IMR-90 (cell line): ENCODE results near the gene DGKB. TPM values are rescaled to one million over a fixed set of nuclear protein-coding genes. Genes with fewer than 3 reads are reported as not detected.

ENCODE experiments used
- ATAC-seq: fragments of 200-7000 bp; cut with Tn5 transposase; 2 replicates; pipeline ENCODE4 v1.9.1; 2020; ENCODE audit warnings: low read depth, mild to moderate bottlenecking, moderate library complexity
- BruUV-seq: library from RNA; stranded (reverse); fragments of 400-500 nt; replicated peaks from 2 replicates; lab custom pipeline; 2021; lab: Mats Ljungman, UMichigan
- CTCF ChIA-PET: fragments of 300-600 bp; formaldehyde crosslinking; extraction: SDS; loops from one replicate; lab custom pipeline; 2021; ENCODE audit warnings: antibody characterized with exemption; lab: Yijun Ruan, JAX
- POLR2A ChIA-PET: fragments of 300-600 bp; sonication (Branson Sonifier 250); formaldehyde crosslinking; loops from one replicate; lab custom pipeline; 2022; ENCODE audit warnings: antibody characterized with exemption; ENCODE audit not compliant: unreplicated experiment; lab: Charles Lee
- DNase-seq: peaks from one replicate; pipeline ENCODE4 v3.0.0; 2013
- H2AFZ ChIP-seq: replicated peaks from 2 replicates; pipeline ENCODE3; 2013; ENCODE audit warnings: low read length, mild to moderate bottlenecking; ENCODE audit not compliant: poor library complexity
- H2AK5ac ChIP-seq: 2 replicates; pipeline ENCODE4 v1.6.1; 2013; ENCODE audit warnings: low read depth, low read length, inconsistent platforms
- H2AK9ac ChIP-seq: replicated peaks from 2 replicates; pipeline ENCODE3; 2013; ENCODE audit warnings: mild to moderate bottlenecking, low read depth, low read length, moderate library complexity; ENCODE audit not compliant: poor library complexity
- H2BK120ac ChIP-seq: 2 replicates; pipeline ENCODE4 v1.6.1; 2013; ENCODE audit warnings: low read depth, low read length, inconsistent platforms
- H2BK15ac ChIP-seq: 3 replicates; pipeline ENCODE4 v1.6.1; 2013; ENCODE audit warnings: low read depth, low read length, inconsistent platforms
- H2BK20ac ChIP-seq: 2 replicates; pipeline ENCODE4 v1.6.1; 2013; ENCODE audit warnings: low read depth, mild to moderate bottlenecking, inconsistent platforms, low read length, moderate library complexity
- H2BK5ac ChIP-seq: 2 replicates; pipeline ENCODE4 v1.6.1; 2013; ENCODE audit warnings: mild to moderate bottlenecking, low read depth, low read length, inconsistent platforms; ENCODE audit not compliant: poor library complexity, severe bottlenecking
- H3K14ac ChIP-seq: replicated peaks from 2 replicates; pipeline ENCODE4 v1.6.1; 2013; ENCODE audit warnings: low read depth, low read length, inconsistent platforms
- H3K18ac ChIP-seq: 2 replicates; pipeline ENCODE4 v1.6.1; 2013; ENCODE audit warnings: low read depth, low read length, control low read depth
- H3K23ac ChIP-seq: 2 replicates; pipeline ENCODE4 v1.6.1; 2013; ENCODE audit warnings: low read depth, low read length, inconsistent platforms
- H3K27ac ChIP-seq: 2 replicates; pipeline ENCODE4 v1.5.1; 2013; ENCODE audit warnings: mild to moderate bottlenecking, control low read depth, low read length; ENCODE audit not compliant: insufficient read depth
- H3K27me3 ChIP-seq: 2 replicates; pipeline ENCODE4 v1.6.1; 2013; ENCODE audit warnings: low read length; ENCODE audit not compliant: control insufficient read depth, insufficient read depth
- H3K36me3 ChIP-seq: 2 replicates; pipeline ENCODE4 v1.6.1; 2013; ENCODE audit warnings: low read length, mixed read lengths; ENCODE audit not compliant: control insufficient read depth, insufficient read depth
- H3K4ac ChIP-seq: 2 replicates; pipeline ENCODE4 v1.6.1; 2013; ENCODE audit warnings: low read depth, low read length, inconsistent platforms
- H3K4me1 ChIP-seq: 2 replicates; pipeline ENCODE4 v1.6.1; 2013; ENCODE audit warnings: low read length, mixed read lengths; ENCODE audit not compliant: control insufficient read depth, insufficient read depth
- H3K4me2 ChIP-seq: 2 replicates; pipeline ENCODE4 v1.6.1; 2013; ENCODE audit warnings: low read depth, mild to moderate bottlenecking, control low read depth, low read length, moderate library complexity
- H3K4me3 ChIP-seq: 2 replicates; pipeline ENCODE4 v1.5.1; 2013; ENCODE audit warnings: low read depth, mild to moderate bottlenecking, control low read depth, low read length, moderate library complexity; ENCODE audit not compliant: insufficient read depth
- H3K56ac ChIP-seq: 2 replicates; pipeline ENCODE4 v1.6.1; 2013; ENCODE audit warnings: low read length, inconsistent platforms; ENCODE audit not compliant: insufficient read depth; ENCODE audit errors: extremely low read depth
- H3K79me1 ChIP-seq, 2 experiments: 2 replicates each; pipeline ENCODE4 v1.6.1; 2013; ENCODE audit warnings: low read length in 2 of 2, inconsistent platforms in 1 of 2, low read depth in 1 of 2
- H3K9ac ChIP-seq: 2 replicates; pipeline ENCODE4 v1.6.1; 2013; ENCODE audit warnings: low read depth, low read length, control low read depth
- H3K9me1 ChIP-seq: 2 replicates; pipeline ENCODE4 v1.6.1; 2013; ENCODE audit warnings: low read length, inconsistent platforms; ENCODE audit not compliant: insufficient read depth
- H3K9me3 ChIP-seq: 2 replicates; pipeline ENCODE4 v1.6.1; 2013; ENCODE audit warnings: low read length; ENCODE audit not compliant: control insufficient read depth, insufficient read depth
- H4K20me1 ChIP-seq: 2 replicates; pipeline ENCODE4 v1.6.1; 2013; ENCODE audit warnings: low read length, inconsistent platforms; ENCODE audit not compliant: insufficient read depth
- H4K5ac ChIP-seq: 2 replicates; pipeline ENCODE4 v1.6.1; 2013; ENCODE audit warnings: mild to moderate bottlenecking, low read depth, low read length, control low read depth
- H4K8ac ChIP-seq, 2 experiments: 2 replicates each; pipeline ENCODE4 v1.6.1; 2013; ENCODE audit warnings: low read depth in 2 of 2, low read length in 2 of 2, control low read depth in 1 of 2, inconsistent platforms in 1 of 2
- H4K91ac ChIP-seq: 2 replicates; pipeline ENCODE4 v1.6.1; 2013; ENCODE audit warnings: low read depth, low read length, inconsistent platforms; ENCODE audit not compliant: insufficient read depth
- BHLHE40 ChIP-seq: fragments of 150-350 bp; IDR thresholded peaks from 2 replicates; pipeline ENCODE4 v1.6.1; 2016; ENCODE audit warnings: mild to moderate bottlenecking, low read depth, low read length
- CEBPB ChIP-seq: IDR thresholded peaks from 2 replicates; pipeline ENCODE4 v1.6.1; 2012; ENCODE audit warnings: low read depth, low read length, improper control_type of control experiment
- CHD1 ChIP-seq: IDR thresholded peaks from 2 replicates; pipeline ENCODE4 v1.6.1; 2012; ENCODE audit warnings: low read depth, low read length, improper control_type of control experiment
- MAFK ChIP-seq: IDR thresholded peaks from 2 replicates; pipeline ENCODE4 v1.6.1; 2012; ENCODE audit warnings: low read depth, low read length, improper control_type of control experiment
- MAZ ChIP-seq: IDR thresholded peaks from 2 replicates; pipeline ENCODE4 v1.6.1; 2012; ENCODE audit warnings: low read depth, mild to moderate bottlenecking, low read length, improper control_type of control experiment, moderate library complexity, borderline replicate concordance
- MXI1 ChIP-seq: IDR thresholded peaks from 2 replicates; pipeline ENCODE4 v1.6.1; 2012; ENCODE audit warnings: low read depth, mild to moderate bottlenecking, low read length, moderate library complexity, borderline replicate concordance
- NFE2L2 ChIP-seq: fragments of 150-350 bp; IDR thresholded peaks from 2 replicates; pipeline ENCODE4 v1.6.1; 2016; ENCODE audit warnings: low read depth, mild to moderate bottlenecking, low read length
- POLR2A ChIP-seq: IDR thresholded peaks from 2 replicates; pipeline ENCODE4 v1.6.1; 2012; ENCODE audit warnings: mild to moderate bottlenecking, low read depth, low read length
- RAD21 ChIP-seq: IDR thresholded peaks from 2 replicates; pipeline ENCODE4 v1.6.1; 2012; ENCODE audit warnings: low read length, improper control_type of control experiment
- RCOR1 ChIP-seq: IDR thresholded peaks from 2 replicates; pipeline ENCODE4 v1.6.1; 2012; ENCODE audit warnings: mild to moderate bottlenecking, low read length, improper control_type of control experiment; ENCODE audit not compliant: insufficient replicate concordance
- RFX5 ChIP-seq: IDR thresholded peaks from 2 replicates; pipeline ENCODE4 v1.8.0; 2012; ENCODE audit warnings: low read depth, mild to moderate bottlenecking, low read length, moderate library complexity
- SMC3 ChIP-seq: fragments of 150-350 bp; IDR thresholded peaks from 2 replicates; pipeline ENCODE4 v1.6.1; 2016; ENCODE audit warnings: low read depth, mild to moderate bottlenecking, antibody characterized with exemption, low read length, moderate library complexity
- dilution Hi-C: fragments of 300-500 bp; cut with HindIII; formaldehyde crosslinking; loops from one replicate; pipeline ENCODE4 v1.14.3; 2018; ENCODE audit warnings: low sequenced_read_pairs; ENCODE audit not compliant: unreplicated experiment
- in situ Hi-C: fragments of 300-500 bp; cut with MboI; formaldehyde crosslinking; loops from 3 replicates; pipeline ENCODE4 v1.14.3; 2019; ENCODE audit warnings: low sequenced_read_pairs, inconsistent platforms, mixed read lengths
- intact Hi-C: fragments of 100-400 bp; cut with micrococcal nuclease; formaldehyde crosslinking; loops from 2 replicates; pipeline ENCODE4 v1.10.0; 2022
- polyA plus RNA-seq, 3 experiments: library from polyadenylated mRNA; depleted of rRNA; stranded (reverse); fragments of >200 nt; gene quantifications; 2 replicates each; pipeline ENCODE4 v1.2.3, GENCODE V29; 2012; ENCODE audit warnings: low replicate concordance in 1 of 3
- total RNA-seq: library from RNA; depleted of rRNA; stranded (reverse); fragments of >200 nt; gene quantifications from 2 replicates; pipeline ENCODE4 v1.2.3, GENCODE V29; 2012
- TF ChIP-seq, protein P1 (sequence below): conservative IDR thresholded peaks from 2 replicates; pipeline ENCODE4 v1.5.1; 2012; ENCODE audit warnings: mild to moderate bottlenecking, low read depth, low read length, improper control_type of control experiment
- TF ChIP-seq, protein P2 (sequence below): fragments of 150-350 bp; IDR thresholded peaks from 2 replicates; pipeline ENCODE4 v1.6.1; 2016; ENCODE audit warnings: low read depth, mild to moderate bottlenecking, low read length, moderate library complexity, borderline replicate concordance
- TF ChIP-seq, protein P3 (sequence below): fragments of 150-350 bp; IDR thresholded peaks from 2 replicates; pipeline ENCODE4 v1.6.1; 2017; ENCODE audit warnings: mild to moderate bottlenecking, antibody characterized with exemption, low read length, low read depth

DGKB gene
- total and polyA plus RNA-seq, 2 of the 4 experiments (the other 2 are of a cell fraction): not detected

DNA sequence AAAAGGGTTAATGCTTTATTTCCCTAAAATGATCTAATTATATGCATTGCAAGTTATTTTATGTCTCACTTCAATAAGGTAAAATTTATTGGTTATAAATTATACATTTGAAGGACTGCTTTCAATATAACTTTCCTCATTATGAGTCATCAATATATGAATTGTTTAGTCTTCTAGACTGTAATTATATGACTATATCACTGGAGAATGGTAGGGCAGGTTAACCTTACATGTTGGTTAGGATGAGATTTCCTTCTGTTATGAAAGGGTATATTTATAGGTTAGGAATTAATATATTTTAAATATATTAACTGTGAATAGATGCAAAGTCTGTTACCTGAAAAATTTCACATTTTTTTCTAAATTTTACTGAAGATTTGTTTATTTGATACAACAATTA is 506.7 kb downstream of the DGKB start:
- Histone ChIP-seq H3K27me3 (no peaks in the 10 kb centered on the region), H3K9me1 (no peaks in the 10 kb centered on the region), H3K9me3 (no peaks in the 10 kb centered on the region), H2AK5ac (no peak overlapping the region), H3K14ac (no peak overlapping the region), H3K18ac (no peak overlapping the region), H3K27ac (no peak overlapping the region), H2AK9ac (no peak overlapping the region), H3K9ac (no peak overlapping the region), H2BK5ac (no peak overlapping the region), H4K91ac (no peak overlapping the region), H2AFZ (no peak overlapping the region), H3K56ac (no peak overlapping the region), H3K4me2 (no peak overlapping the region), H4K5ac (no peak overlapping the region), H3K4ac (no peak overlapping the region), H4K20me1 (no peaks in the 10 kb centered on the region), H4K8ac (no peak overlapping the region), H3K79me1 (no peaks in the 10 kb centered on the region), H3K4me1 (no peaks in the 10 kb centered on the region), H2BK15ac (no peak overlapping the region), H3K23ac (no peak overlapping the region), H3K4me3 (no peak overlapping the region), H2BK20ac (no peak overlapping the region), H3K36me3 (no peaks in the 10 kb centered on the region), H2BK120ac (no peak overlapping the region)
- no peak for ATAC-seq
- dilution Hi-C loops (no loop called here), in situ Hi-C loops (no loop called here), intact Hi-C loops (no loop called here)
- TF ChIP-seq NFE2L2: no peak
- TF ChIP-seq SMC3: no peak
- no peak for TF ChIP-seq BHLHE40
- TF ChIP-seq RCOR1: no peak
- no peak for TF ChIP-seq MAFK
- no peak for TF ChIP-seq CHD1
- TF ChIP-seq POLR2A: no peak
- TF ChIP-seq RFX5: no peak
- TF ChIP-seq, protein P1, sequence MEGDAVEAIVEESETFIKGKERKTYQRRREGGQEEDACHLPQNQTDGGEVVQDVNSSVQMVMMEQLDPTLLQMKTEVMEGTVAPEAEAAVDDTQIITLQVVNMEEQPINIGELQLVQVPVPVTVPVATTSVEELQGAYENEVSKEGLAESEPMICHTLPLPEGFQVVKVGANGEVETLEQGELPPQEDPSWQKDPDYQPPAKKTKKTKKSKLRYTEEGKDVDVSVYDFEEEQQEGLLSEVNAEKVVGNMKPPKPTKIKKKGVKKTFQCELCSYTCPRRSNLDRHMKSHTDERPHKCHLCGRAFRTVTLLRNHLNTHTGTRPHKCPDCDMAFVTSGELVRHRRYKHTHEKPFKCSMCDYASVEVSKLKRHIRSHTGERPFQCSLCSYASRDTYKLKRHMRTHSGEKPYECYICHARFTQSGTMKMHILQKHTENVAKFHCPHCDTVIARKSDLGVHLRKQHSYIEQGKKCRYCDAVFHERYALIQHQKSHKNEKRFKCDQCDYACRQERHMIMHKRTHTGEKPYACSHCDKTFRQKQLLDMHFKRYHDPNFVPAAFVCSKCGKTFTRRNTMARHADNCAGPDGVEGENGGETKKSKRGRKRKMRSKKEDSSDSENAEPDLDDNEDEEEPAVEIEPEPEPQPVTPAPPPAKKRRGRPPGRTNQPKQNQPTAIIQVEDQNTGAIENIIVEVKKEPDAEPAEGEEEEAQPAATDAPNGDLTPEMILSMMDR: no peak
- TF ChIP-seq, protein P2, sequence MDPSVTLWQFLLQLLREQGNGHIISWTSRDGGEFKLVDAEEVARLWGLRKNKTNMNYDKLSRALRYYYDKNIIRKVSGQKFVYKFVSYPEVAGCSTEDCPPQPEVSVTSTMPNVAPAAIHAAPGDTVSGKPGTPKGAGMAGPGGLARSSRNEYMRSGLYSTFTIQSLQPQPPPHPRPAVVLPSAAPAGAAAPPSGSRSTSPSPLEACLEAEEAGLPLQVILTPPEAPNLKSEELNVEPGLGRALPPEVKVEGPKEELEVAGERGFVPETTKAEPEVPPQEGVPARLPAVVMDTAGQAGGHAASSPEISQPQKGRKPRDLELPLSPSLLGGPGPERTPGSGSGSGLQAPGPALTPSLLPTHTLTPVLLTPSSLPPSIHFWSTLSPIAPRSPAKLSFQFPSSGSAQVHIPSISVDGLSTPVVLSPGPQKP: no peak
- TF ChIP-seq MXI1: no peak
- TF ChIP-seq, protein P3, sequence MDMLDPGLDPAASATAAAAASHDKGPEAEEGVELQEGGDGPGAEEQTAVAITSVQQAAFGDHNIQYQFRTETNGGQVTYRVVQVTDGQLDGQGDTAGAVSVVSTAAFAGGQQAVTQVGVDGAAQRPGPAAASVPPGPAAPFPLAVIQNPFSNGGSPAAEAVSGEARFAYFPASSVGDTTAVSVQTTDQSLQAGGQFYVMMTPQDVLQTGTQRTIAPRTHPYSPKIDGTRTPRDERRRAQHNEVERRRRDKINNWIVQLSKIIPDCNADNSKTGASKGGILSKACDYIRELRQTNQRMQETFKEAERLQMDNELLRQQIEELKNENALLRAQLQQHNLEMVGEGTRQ: no peak
- no peak for TF ChIP-seq MAZ
- no peak for TF ChIP-seq CEBPB
- no peak for TF ChIP-seq RAD21
- ChIA-PET POLR2A (no interaction called here), CTCF (no interaction called here)
- no peak for DNase-seq
- no TSS peak for BruUV-seq
